Epithelial cell of esophagus (primary cell): ENCODE data around the gene ZNF223.

Experiments
- DNase-seq: peaks from one replicate; pipeline ENCODE4 v3.0.0; 2010; ENCODE audit warnings: low read depth
- H3K4me3 ChIP-seq: 2 replicates; pipeline ENCODE4 v1.5.1; 2011; ENCODE audit warnings: mild to moderate bottlenecking, low read length, control low read depth
- CTCF ChIP-seq: IDR thresholded peaks from 2 replicates; pipeline ENCODE4 v1.5.1; 2011; ENCODE audit warnings: low read depth, mild to moderate bottlenecking, low read length, control low read depth, inconsistent platforms; ENCODE audit not compliant: insufficient read depth; ENCODE audit errors: missing control alignments

The ZNF223 gene

GRCh38 chr19:44010468-44010867, 41.4 kb upstream of the ZNF223 start:
- TF ChIP-seq CTCF, result no peak
- no peak overlapping the region for H3K4me3 ChIP-seq
- no peak for DNase-seq

- no peak for TF ChIP-seq CTCF
Measured at GRCh38 chr19:44019498-44019897, 32.3 kb upstream of the ZNF223 start.

GRCh38 chr19:44021221-44021620, 30.6 kb upstream of the ZNF223 start:
- no peak overlapping the region for H3K4me3 ChIP-seq
- DNase-seq, result no peak
- TF ChIP-seq CTCF, result no peak

More at GRCh38 chr19:44019498-44019897, 32.3 kb upstream of the ZNF223 start:
- no peak for DNase-seq
- H3K4me3 ChIP-seq, result no peak overlapping the region

- no peak for DNase-seq
- H3K4me3 ChIP-seq, result peak overlapping the region; percentile 92
- TF ChIP-seq CTCF, result no peak
Measured at GRCh38 chr19:44024900-44025216, 27.0 kb upstream of the ZNF223 start.

GRCh38 chr19:44025217-44025936, 26.5 kb upstream of the ZNF223 start, which contains the start of gene ZNF222:
Gene ZNF222 (plus strand): TSS chr19:44025379. CDS start chr19:44025437, 58 bp downstream.
- peak within 1 kb of the TSS; percentile 92 for H3K4me3 ChIP-seq
- TF ChIP-seq CTCF, result no peak
- peak; percentile 91 for DNase-seq

- DNase-seq, result no peak
- no peak for TF ChIP-seq CTCF
- no peak overlapping the region for H3K4me3 ChIP-seq
Measured at GRCh38 chr19:44026622-44027021, 25.2 kb upstream of the ZNF223 start.
